NCI-H1694 (cell line): ENCODE results near the gene DYSF.

ENCODE experiments used
- DNase-seq: peaks from one replicate; lab custom pipeline; 2025; lab: John Stamatoyannopoulos, UW

Gene DYSF

DNA sequence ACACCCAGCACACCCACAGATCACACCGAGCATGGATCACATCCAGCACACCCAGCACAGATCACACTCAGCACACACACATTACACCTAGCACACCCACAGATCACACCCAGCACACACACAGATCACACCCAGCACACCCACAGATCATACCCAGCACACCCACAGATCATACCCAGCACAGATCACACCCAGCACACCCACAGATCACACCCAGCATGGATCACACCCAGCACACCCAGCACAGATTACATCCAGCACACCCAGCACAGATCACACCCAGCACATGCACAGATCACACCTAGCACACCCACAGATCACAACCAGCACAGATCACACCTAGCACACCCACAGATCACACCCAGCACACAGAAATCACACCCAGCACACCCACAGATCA, 118.6 kb downstream of the DYSF start:
- no peak for DNase-seq

DNA sequence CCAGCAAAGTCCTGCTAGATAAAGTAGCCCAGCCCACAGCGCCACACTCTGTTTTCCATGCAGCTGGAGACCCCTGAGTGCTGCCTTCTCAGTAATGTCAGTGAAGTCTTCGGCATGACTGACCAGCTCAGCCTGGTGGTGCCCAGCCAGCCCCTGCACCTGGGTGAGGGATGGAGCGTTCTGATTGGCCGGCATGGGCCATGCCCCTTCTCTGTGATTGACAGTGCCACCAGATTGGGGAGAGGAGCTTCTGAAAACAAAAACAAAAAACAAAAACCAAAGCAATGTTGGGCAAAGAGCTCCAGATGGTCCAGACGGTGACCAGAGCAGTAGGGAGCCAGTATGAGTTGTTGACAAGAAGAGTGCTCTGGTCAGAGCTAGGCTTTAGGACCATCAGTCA, 122.6 kb downstream of the DYSF start:
- DNase-seq: no peak

DNA sequence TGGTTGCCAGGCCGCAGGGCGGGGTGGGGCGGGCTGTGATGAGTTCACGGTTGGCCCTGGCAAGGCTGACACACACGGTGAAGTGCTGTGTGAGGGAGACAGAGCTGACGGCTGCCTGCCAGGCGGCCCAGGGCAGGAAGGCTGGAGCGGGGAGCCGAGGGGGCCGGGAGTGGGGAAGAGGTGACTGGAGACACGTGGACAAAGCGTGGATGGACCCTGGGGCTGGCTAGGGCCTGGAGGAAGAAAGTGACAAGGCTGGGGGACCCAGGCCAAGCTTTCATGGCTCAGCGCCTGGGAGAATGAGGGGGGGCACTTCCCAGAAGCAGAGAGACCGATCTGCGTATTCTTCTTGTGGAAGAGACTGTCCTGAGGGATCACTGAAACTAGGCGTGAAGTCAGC, 123.2 kb downstream of the DYSF start:
- no peak for DNase-seq

DNA sequence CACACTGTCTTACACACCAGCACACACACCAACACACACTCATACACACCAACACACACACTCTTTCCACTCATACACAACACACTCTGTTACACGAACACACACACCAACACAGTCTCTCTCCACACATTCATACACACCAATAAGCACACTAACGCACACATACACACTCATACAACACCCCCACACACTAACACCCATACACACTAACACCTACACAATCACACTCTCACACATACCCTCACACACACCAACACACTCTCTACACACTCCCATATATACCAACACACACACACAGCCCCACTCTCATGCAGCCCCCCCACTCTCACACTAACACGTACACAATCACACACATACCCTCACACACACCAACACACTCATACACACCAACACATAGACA, 123.8 kb downstream of the DYSF start:
- no peak for DNase-seq

DNA sequence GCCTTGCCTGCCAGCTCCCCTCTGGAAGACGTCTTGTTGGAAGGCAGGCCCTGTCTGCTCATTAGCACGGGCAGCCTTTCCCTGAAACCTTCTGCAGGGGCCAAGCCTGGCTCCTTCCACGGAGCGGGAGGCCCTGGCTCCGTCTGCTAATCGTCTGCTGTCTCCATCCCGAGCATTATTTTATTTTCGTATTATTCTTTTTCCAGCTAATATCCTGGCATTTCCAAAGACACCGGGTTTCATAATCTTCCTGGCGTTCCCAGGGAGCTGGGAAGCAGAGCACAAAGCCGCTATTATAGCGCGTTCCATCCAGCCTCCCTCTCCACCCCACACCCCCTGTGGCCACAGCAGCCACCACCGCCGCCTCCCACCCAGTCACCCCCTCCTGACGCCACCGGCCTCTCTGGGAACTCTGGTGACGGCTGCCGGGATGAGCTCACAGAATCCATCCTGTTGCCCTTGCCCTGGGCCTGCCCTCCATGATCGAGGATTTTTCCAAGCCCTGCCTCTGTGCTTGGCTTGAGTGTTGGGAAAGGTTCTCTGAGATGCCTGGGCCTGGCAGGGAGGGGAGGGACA, 125.5 kb downstream of the DYSF start:
- DNase-seq: no peak

DNA sequence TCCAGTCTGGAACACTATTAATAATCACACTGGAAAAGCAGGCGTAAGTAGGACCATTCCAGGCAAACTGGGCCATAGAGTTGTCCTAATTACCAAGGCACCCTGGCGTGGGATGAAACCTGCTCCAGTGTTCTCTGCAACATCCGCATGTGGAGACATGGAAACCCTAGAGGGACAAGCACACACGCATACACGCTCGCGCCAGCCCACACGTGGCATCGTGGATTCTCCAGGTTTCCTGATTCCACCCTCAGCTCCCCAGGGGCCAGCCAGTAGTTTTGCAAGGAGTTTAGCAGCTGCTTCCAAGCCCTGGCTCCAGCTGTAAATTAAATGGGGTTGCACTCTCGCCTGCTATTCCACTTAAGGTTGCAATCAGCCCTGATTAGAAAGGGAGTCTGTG, 127.7 kb downstream of the DYSF start:
- DNase-seq: no peak

DNA sequence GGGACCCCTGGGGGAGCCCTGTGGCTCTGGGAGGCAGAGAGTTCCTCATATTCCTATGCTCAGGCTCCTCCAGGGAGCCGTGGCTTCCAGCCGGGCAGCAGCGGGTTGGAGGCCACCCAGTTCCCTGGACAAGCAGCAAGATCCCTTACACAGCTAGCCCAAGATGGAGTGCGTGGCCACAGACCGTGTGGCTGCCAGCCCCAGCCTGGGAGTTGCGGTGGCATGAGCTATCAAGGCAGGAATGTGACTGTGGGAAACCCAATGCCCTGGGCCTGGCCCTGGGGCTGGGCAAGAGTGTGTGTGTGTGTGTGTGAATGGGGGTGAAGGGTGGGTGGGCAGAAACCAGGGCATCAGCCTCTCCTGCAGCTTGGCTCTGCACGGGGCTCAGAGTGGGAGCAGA, 130.5 kb downstream of the DYSF start:
- no peak for DNase-seq

DNA sequence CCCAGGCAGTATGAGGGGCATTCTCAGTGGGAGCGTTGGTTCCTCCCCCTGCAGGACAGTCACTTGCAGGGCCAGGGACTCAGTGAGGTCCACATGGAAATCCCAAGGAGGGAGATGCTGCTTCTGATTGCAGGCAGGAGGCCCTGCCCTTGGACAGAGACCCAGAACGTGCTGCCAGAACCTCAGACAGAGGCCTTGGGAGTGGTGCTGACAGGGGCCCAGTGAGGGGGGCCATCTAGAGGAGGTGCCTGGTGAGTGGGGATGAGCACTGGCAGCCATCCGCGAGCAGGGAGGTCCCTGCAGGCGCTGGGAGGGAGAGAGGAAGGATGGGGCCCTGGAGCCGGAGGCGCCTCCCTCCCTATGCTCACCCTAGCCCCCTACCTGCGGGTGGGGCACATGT, 133.1 kb downstream of the DYSF start:
- no peak for DNase-seq

DNA sequence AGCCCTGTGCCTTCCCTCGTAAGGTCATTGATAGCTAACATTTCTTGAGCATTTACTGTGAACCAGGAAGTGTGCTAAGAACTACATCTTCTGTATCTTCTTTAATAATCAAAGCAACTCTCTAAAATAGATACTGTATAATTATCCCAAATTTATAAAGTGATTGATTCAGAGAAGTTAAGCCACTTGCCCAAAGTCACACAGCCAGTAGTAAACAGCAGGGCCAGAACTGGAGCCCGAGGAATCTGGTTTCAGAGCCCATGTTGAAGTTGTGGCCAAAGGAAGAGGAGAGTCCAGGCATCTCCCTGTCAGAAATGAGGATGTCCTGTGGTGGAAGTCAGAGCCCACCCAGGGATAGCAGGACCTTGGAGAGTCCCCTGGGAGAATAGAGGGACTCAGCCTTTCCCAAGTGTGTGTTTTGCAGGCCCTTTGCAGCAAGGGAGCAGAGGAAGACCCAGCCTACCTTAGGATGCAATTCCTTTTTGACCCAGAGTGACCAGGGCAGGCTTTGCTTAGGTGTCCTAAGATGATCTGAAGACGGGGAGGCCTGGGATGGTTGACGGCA, 134.2 kb downstream of the DYSF start:
- DNase-seq: no peak

DNA sequence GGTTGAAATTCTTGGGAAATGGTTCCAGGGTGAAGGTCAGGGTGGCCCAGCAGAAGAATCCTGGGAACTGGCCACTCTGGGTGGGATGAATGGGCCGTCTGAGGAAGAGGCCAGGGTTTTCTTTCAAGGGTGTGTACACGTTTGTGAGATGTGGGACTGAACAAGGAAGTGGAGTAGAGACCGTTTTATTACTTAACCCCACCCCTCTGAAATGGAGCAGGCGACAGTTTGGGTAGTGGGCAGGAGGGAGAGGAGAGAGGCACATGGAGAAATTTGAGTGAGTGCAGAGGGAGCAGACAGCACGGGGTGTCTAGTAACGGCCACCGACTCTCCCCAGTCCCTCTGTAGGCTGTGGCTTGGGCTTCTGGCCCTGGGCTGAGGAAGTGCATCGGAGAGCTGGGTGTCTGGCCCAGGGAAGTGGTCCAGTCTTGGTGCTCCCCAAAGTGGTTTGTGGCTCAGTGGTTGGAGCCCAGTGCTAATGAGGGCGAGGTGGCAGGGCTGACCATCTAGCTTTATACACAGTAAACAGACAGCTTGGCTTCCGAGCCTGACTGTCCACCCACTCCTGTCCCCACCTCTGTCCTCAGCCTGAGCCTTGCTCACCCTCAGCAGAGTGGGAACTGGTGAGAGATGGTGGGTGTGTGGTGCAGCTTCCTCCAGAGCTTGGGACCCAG, 135.3 kb downstream of the DYSF start:
- DNase-seq: no peak

DNA sequence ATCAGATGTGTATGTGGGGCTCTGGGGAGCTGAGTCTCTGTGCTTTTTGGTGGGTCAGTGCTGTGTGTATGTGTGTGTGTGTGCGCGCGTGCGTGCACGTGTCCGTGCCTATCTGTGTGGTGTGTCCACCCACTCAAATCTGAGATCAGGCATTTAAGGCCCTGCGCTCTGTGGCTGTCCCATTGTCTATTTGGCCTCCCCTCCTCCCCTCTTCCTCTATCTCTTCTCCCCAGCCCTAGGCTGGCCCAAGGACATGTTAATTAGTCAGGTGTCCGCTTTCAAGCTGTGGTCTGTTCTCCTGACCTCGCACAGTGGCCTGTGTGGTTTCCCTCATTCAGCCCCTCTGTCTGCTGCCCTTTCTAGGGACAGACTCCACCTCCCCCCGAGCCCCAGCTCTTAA, 136.4 kb downstream of the DYSF start:
- no peak for DNase-seq

DNA sequence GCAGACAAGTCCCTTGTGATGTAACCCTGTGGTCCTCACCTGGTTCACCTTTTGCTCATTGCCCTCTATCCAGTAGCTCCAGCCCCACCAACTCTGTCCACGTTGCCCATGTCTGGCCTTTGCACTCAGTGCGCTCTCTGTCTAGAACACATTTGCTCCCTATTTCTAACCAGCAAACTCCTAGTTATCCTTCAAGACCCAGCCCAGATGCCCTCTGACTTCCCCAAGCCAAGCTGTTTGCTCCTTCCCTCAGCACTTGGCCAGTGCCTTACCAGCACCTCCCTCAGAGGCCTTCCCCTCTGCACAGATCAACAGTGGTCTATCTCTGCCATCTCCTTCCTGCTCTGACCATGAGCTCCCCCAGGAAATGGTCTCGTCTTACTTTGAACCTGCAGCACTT, 137.7 kb downstream of the DYSF start:
- DNase-seq: no peak

DNA sequence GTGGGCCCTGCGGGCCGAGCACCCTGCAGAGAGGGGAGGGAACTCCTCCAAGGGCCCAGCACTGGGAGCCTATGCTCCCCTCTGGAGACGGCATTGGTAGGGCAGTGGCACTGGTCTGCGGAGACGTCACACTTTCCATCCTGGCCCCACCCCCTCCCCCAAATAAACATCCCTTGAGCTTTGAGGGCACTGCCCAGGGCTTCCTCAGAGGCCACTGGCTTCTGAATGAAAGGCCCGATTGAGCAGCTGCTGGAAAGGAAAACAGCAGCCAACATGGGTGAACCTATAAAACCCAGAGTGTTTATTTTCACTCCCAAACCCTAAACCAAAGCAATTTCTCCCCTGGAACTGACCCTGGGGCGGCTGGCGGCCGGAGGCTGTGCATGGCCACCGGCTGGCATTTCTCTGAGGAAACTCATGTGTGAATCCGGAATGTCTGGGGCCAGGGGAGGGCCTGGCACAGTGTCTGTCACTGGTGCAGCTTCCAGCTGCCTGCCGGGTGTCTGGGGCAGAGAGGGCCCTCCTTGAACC, 138.9 kb downstream of the DYSF start:
- DNase-seq: no peak

DNA sequence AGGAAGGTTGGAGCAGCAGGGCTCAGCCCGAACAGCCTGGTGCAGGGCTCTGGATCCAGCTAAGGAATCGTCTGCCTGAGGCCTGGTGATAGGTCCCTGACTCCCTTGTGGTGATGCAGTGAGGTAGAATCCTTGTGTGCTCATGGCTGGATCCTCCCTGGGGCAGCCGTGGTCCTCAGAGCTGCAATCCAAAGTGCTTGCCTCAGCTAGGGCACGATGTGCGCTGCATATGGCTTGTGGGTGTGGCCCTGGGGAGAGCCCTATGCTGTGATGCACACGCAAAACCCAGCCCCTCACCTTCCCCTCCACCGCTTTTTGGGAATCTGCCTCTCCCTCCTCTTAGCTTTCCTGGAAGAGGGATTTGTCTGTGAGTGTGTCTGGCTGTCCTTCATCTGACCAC, 142.2 kb downstream of the DYSF start:
- no peak for DNase-seq

DNA sequence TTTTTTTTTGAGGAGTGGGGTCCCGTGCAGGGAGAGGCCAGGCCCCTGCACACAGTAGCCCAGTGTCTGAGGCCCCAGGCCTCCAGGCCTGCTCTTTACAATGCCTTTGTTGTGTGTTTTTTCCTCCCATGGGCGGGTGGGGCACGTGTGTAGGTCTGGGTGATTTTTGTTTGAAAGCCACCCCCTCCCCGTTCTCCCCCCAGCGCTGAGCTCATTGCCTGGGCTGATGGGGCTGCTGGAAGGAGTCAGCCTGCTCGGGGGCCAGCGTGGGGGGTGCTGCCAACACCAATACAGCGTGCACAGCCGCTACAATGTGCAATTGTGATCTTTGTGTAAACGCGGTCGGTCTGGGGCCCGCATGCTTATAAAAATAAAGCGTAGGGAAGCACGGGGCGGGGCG, 142.7 kb downstream of the DYSF start:
- no peak for DNase-seq

DNA sequence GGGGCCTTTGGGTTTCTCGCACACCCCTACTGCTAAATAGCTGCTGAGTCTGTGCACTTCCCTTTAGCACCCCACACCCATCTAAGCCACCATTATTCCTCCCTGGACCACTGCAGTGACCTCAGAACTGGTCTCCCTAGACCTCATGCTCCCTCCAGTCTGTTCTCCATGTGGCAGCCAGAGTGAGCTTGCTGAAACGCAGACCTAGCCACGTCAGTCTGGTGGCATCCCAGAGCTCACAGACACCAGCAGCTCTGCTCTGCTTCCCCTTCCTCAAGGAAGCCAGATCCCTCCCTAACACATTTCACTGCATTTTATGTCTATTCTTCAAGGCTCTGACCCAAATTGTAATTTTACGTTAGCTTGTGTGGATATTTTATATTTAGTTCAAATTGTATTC, 144.4 kb downstream of the DYSF start:
- no peak for DNase-seq

DNA sequence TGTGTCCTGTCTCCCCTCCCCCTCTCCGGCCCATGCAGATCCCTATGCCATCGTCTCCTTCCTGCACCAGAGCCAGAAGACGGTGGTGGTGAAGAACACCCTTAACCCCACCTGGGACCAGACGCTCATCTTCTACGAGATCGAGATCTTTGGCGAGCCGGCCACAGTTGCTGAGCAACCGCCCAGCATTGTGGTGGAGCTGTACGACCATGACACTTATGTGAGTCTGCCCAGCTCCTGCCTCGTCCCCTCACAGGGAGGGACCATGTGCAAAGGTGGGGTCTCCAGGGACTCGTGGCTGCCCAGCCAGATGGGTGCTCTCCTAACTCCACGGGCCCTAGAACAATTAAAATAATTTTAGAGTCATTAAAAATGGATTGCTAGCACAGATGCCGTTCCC, 145.2 kb downstream of the DYSF start:
- no peak for DNase-seq

DNA sequence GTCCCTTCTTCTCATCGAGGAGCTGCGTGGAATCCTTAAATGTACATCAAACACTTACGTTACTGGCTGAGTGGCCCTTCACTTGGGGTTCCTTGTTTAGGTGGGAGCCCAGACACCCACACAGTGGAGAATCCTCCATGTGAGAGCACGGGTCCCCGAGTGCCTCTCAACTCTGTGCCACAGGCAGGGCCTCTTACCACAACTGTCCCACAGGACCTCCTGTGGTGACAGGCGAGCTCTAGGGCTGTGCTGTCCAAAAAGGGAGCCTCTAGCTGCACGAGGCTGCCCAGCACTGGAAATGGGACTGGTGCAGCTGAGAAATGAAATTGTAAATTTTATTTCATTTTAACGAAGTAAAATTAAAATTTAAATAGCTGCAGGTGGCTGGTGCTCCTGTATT, 145.7 kb downstream of the DYSF start:
- no peak for DNase-seq

DNA sequence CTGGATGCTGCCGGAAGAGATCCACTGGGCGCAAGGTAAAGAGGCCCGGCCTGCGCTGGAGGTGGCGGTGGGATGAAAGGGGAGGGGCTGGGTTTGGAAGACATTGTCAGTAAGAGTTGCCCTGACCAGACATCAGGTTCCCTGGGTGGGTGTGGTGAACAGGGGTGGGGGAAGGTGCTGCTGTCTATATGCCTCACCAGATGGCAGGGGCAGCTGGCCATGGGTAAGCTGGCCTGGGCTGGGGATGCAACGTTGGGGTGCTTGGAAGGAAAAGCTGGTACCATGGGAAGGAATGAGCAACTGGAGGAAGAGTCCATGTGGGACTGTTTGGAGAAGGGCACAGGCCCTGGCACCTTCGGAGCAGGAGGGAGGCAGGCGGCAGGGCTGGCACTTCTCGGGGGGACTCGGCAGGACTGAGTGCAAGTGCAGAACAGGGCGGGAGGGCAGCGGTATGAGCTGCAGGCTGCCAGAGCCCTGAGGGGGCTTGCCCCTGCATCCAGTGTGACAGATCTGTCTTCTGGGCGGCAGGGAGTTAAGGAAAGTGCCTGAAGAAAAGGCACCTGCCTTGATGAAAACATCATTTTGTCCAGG, 146.4 kb downstream of the DYSF start:
- no peak for DNase-seq

DNA sequence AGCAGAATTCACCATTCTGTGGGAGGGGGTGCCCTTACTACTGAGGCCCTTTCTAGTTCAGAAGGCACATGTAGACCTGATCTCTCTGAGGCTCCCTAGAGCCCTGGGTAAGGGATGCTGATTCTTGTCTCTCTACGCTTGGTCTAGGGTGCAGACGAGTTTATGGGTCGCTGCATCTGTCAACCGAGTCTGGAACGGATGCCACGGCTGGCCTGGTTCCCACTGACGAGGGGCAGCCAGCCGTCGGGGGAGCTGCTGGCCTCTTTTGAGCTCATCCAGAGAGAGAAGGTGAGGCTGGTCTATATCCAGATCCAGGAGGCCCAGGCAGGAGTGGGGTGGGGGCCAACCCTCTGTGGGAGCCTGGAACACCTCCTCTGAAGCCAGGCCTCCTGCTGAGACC, 147.2 kb downstream of the DYSF start:
- DNase-seq: no peak

DNA sequence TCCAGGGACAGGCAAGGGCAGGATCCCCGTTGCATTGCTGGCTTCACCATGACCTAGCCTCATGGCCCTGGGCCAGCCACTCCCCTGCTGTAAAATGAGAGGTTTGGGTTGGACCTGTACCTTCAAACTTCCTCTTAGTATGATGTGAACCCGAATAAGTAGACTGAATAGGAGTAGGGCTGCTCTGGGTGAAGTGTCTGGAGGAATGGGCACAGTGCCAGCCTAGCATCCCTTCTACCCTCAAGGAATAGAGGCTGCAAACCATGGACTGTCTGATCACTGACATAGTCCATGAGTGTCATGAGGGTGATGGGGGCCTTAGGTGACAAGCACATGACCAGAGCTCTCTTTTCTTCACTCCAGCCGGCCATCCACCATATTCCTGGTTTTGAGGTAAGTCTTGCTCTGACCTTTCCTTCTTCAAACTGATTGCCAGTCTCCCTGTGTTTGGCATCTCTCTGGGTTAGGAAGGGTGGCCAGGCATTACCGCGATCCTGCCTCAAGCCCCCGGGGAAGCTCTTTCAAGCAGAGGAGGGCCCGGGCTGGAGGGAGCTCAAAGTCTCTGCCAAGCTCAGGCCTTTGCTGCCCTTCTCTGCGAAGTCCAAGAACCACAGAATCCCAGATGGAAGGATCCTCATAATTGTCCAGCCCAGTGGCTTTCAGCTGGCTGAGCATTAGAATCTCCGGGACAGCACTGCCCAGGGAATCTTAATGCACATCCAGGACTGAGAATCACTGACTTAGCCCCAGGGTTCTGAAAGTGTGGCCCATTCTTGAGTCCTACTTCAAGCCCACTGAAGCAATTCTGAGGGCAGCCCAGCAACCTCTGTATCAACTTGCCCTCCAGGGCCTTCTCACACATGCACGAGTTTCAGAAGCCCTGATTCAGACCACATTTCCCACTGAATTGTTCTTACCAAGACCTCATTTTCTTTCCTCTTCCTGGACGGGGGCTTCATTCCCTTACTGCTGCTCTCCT, 148.1 kb downstream of the DYSF start:
- no peak for DNase-seq

DNA sequence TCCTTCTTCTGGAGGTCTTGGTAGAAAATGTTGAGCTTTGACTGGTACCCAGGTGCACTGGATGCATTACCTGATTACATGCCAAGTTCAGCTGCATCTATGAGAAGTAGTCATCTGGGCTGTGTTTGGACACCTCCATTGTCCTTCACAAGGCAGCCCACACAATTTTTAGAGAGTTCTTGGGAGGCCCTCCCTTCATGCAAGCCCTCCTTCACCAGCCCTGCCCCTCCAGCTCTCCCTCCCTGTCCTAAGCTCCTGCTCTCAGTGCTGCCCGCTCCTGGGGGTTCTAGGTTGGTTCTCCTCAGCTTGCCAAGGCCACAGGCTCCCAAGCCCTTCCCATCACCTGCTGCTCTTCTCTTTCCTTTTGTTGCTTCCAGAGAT, 148.7 kb downstream of the DYSF start:
- no peak for DNase-seq
